ENCODE measurements around the gene MAP6.

MAP6 gene

DNA sequence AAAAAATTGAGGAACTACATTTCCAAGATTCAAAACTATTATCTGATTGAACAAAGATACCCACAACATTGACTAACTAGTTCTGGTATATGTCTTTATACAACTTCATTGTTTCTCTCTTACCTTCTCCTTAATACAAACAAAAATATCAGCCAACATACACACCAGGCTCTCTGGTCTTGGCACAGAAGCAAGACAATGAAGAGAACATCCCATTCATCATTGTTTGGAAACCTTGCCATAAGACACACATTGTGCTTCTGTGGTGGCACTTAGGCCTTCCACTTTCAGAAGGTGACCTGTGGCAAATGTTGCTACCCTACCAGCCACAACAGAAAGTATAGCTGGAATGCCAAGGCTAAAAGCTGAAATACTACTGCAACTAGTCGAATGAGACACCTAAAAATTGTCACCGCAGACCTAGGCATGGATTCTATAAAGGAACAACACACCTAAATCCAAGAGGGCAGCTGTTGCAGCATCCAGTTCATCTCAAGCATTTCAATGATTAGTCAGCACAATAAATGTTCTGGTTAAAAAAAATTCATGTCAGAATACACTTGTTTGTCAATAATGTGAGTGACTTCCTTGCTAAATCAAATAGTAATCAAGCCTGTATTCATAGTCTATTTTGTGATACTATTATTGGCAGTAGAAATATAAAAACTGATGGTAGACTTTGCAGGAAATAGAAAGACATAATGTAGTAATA lies 26.3 kb downstream of the MAP6 start:
- TF ChIP-seq, protein P1, sequence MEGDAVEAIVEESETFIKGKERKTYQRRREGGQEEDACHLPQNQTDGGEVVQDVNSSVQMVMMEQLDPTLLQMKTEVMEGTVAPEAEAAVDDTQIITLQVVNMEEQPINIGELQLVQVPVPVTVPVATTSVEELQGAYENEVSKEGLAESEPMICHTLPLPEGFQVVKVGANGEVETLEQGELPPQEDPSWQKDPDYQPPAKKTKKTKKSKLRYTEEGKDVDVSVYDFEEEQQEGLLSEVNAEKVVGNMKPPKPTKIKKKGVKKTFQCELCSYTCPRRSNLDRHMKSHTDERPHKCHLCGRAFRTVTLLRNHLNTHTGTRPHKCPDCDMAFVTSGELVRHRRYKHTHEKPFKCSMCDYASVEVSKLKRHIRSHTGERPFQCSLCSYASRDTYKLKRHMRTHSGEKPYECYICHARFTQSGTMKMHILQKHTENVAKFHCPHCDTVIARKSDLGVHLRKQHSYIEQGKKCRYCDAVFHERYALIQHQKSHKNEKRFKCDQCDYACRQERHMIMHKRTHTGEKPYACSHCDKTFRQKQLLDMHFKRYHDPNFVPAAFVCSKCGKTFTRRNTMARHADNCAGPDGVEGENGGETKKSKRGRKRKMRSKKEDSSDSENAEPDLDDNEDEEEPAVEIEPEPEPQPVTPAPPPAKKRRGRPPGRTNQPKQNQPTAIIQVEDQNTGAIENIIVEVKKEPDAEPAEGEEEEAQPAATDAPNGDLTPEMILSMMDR (IDR thresholded peaks at IDR 0.05; ENCODE audit: low read depth, low read length): no peak

DNA sequence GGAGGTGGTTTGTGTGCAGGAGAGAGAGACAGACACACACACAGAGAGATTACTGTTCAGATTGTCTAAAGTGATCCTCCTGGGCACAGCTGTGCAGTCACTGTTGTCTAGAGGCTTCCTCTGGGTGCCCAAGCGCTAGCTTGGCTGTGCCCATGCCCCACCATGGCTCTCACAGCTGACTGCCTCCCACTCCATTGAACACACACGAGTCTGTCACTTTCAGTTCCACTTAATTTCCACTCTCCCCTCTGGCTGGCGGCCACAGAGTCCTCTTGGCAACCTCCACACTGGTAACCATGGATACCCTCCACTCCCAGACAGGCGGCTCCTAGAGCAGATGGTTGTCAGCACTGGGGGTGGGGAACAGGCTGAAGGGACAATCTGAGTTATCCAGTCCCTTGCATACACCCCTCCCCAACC lies 29.1 kb downstream of the MAP6 start:
- TF ChIP-seq, protein P1 (IDR thresholded peaks at IDR 0.05; ENCODE audit: low read depth, low read length): no peak
- H3K4me3 ChIP-seq (ENCODE audit: low read depth, low read length): no peak overlapping the region

More for the DNA sequence above, 26.3 kb downstream of the MAP6 start:
- H3K4me3 ChIP-seq (ENCODE audit: low read depth, low read length): no peak overlapping the region

DNA sequence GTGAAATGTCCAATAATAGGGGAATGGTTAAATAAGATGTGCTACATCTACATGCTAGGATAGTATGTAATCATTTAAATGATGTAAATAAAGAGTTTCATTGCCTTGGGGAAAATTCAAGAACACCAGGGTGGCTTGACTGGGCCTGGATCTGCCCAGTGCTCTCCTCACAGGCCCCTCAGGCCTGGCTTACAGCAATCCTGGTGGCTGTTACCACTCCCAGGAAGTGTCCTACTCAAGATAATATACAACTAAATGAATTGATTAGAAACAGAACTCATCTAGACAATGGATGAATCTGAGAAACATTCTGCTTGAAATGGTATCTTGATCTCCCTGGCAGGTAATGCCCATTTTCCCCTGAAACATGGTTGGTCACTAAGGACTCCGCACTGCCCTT lies 30.8 kb downstream of the MAP6 start:
- TF ChIP-seq, protein P1 (IDR thresholded peaks at IDR 0.05; ENCODE audit: low read depth, low read length): no peak
- H3K4me3 ChIP-seq (ENCODE audit: low read depth, low read length): no peak overlapping the region

DNA sequence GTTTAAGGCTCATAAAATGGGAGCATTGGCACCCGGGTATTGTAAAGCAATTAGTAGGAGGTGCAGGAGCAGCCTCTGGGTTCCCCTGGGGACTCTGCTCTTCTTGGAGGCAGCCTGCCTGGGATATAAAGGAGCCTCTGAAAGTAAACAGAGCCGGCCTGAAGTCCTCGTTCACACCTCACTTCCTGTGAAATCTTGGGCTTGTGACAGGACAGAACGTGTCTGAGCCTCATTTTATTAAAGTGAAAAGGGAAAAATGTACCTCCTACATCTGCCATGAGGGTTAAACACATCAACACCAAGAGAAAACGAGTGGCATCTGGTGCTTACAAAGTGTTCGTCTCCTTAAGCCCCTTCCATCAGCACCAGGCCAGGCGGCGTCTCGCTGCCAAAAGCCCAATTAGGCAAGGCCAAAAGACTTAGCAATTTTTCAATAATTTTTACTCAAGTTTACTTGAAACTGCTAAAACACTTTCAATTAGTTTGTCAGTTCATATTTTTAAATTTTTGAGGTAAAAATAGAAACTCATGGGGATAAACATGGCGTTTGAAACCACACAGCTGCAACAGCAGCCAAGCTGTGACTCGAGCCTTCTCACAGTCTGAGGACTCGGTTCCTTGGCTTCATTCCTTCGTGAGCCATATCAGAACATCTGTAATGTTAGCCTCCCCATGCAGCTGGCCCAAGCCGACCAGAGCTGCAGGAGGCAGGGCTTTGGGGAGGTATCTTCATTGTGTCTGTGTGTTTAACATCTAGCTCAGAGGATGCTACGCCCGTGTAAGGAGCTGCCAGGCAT lies 33.6 kb downstream of the MAP6 start:
- TF ChIP-seq, protein P1 (IDR thresholded peaks at IDR 0.05; ENCODE audit: low read depth, low read length): no peak
- no peak overlapping the region for H3K4me3 ChIP-seq (ENCODE audit: low read depth, low read length)

DNA sequence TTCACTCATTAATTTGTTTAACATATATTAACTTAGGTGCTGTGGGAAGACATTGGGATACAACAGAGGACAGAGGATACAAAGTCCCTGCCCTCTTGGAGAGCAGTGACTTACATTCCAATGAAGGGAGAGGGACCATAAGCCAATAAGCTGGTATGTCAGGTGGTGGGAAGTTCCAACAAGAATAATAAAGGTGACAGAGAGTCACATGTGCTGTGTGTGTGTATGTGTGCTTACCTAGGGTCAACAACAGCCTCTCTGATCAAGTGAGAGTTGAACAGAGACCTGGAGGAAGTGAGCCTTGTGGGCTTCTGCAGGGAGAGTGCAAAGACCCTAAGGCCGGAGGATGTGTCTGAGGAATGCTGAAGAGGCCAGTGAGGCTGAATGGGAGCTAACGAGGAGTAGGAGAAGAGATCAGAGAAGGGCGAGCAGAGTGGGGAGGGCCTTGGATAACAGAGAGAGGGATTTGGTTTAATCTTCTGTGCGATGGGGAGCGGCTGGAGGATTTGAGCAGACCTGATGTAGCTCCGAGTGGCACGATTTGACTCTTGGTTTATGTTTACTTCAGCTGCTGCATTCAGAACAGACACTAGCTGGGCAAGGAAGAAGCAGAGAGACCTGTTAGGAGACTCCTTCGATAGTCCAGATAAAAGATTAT lies 35.3 kb downstream of the MAP6 start:
- TF ChIP-seq, protein P1 (IDR thresholded peaks at IDR 0.05; ENCODE audit: low read depth, low read length): no peak
- H3K4me3 ChIP-seq (ENCODE audit: low read depth, low read length): no peak overlapping the region

DNA sequence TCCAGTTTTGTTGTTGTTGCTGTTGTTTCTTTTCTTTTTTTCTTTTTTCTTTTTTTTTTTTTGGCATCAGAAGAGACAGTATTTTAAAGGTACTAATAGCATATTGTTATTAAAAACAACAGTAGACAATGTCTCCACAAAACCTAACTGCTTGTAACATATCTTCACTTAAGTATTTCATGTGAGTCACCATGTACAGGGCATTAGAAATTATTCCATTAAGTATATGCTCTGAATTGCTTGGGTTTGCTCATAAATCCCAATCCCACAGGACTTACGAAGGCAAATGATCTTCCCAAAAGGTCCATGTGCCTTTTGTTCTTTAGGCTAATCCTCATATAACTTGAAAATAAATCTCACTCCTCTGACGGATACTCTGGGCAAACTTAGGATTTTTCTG lies 35.9 kb downstream of the MAP6 start:
- no peak overlapping the region for H3K4me3 ChIP-seq (ENCODE audit: low read depth, low read length)
- TF ChIP-seq, protein P1 (IDR thresholded peaks at IDR 0.05; ENCODE audit: low read depth, low read length): no peak
